HepG2 (cell line): ENCODE results near the gene MOXD1.

Experiments used
- POLR2AphosphoS5 ChIP-seq: IDR thresholded peaks from 2 replicates; pipeline ENCODE4 v1.6.1; 2012; ENCODE audit warnings: low read depth, low read length
- SAFB2 ChIP-seq: sonication (generic); formaldehyde crosslinking; IDR thresholded peaks from 2 replicates; pipeline ENCODE4 v1.5.1; 2020; ENCODE audit warnings: missing genetic modification reagents, low read depth, mild to moderate bottlenecking, borderline replicate concordance
- TF ChIP-seq, protein P1 (sequence below): sonication (generic); formaldehyde crosslinking; IDR thresholded peaks from 2 replicates; pipeline ENCODE4 v1.5.0; 2020; ENCODE audit warnings: mild to moderate bottlenecking, missing genetic modification reagents, moderate library complexity

GRCh38 chr6:132354517-132355167, 46.6 kb downstream of the MOXD1 start:
- TF ChIP-seq SAFB2 (CRISPR knock-in tag) = no peak
- TF ChIP-seq, protein P1, sequence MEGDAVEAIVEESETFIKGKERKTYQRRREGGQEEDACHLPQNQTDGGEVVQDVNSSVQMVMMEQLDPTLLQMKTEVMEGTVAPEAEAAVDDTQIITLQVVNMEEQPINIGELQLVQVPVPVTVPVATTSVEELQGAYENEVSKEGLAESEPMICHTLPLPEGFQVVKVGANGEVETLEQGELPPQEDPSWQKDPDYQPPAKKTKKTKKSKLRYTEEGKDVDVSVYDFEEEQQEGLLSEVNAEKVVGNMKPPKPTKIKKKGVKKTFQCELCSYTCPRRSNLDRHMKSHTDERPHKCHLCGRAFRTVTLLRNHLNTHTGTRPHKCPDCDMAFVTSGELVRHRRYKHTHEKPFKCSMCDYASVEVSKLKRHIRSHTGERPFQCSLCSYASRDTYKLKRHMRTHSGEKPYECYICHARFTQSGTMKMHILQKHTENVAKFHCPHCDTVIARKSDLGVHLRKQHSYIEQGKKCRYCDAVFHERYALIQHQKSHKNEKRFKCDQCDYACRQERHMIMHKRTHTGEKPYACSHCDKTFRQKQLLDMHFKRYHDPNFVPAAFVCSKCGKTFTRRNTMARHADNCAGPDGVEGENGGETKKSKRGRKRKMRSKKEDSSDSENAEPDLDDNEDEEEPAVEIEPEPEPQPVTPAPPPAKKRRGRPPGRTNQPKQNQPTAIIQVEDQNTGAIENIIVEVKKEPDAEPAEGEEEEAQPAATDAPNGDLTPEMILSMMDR = no peak
- no peak for TF ChIP-seq POLR2AphosphoS5
